HS-27A (cell line): Measurements from ENCODE around the gene CTIF.

Experiments used
- DNase-seq: peaks from one replicate; pipeline ENCODE4 v3.0.0-alpha.2; 2012; ENCODE audit warnings: low read depth, missing footprints

Gene CTIF

GRCh38 chr18:48886520-48887293 lies 347.9 kb downstream of the CTIF start:
- no peak for DNase-seq

- DNase-seq, result no peak
Measured at GRCh38 chr18:48887294-48887904, 348.6 kb downstream of the CTIF start.

GRCh38 chr18:48887905-48888772 lies 349.3 kb downstream of the CTIF start:
- no peak for DNase-seq

GRCh38 chr18:48888773-48889080 lies 349.9 kb downstream of the CTIF start:
- no peak for DNase-seq

GRCh38 chr18:48889115-48889941 lies 350.5 kb downstream of the CTIF start:
- DNase-seq, result no peak

- DNase-seq, result no peak
Measured at GRCh38 chr18:48889981-48890762, 351.3 kb downstream of the CTIF start.

- DNase-seq, result no peak
Measured at GRCh38 chr18:48891721-48892120, 352.9 kb downstream of the CTIF start.

GRCh38 chr18:48892146-48892855 lies 353.5 kb downstream of the CTIF start:
- DNase-seq, result no peak

GRCh38 chr18:48893061-48893607 lies 354.3 kb downstream of the CTIF start:
- no peak for DNase-seq

- no peak for DNase-seq
Measured at GRCh38 chr18:48893608-48894600, 355.1 kb downstream of the CTIF start.

- DNase-seq, result no peak
Measured at GRCh38 chr18:48894799-48895346, 356.0 kb downstream of the CTIF start.

GRCh38 chr18:48896326-48896874 lies 357.6 kb downstream of the CTIF start:
- DNase-seq, result no peak

GRCh38 chr18:48896875-48897511 lies 358.2 kb downstream of the CTIF start:
- DNase-seq, result no peak

- DNase-seq, result no peak
Measured at GRCh38 chr18:48897531-48897930, 358.7 kb downstream of the CTIF start.

- no peak for DNase-seq
Measured at GRCh38 chr18:48898521-48898920, 359.7 kb downstream of the CTIF start.

- DNase-seq, result no peak
Measured at GRCh38 chr18:48899558-48900174, 360.8 kb downstream of the CTIF start.

- DNase-seq, result no peak
Measured at GRCh38 chr18:48900469-48900868, 361.6 kb downstream of the CTIF start.
